Measurements from ENCODE around the gene ZDHHC24.

- TF ChIP-seq CTCF (IDR thresholded peaks at IDR 0.05) (no peak), POLR2AphosphoS5 (IDR thresholded peaks at IDR 0.05; ENCODE audit: insufficient read depth in 1 of 2, low read depth in 1 of 2) (no peak), POLR2A (IDR thresholded peaks at IDR 0.05) (no peak)
These were observed 19.1 kb upstream of the ZDHHC24 start for GRCh38 chr11:66564984-66565383.
